LNCAP (cell line): ENCODE data around the gene LCE1A.

Source experiments
- TF ChIP-seq, protein P1 (sequence below): fragments of 450-650 bp; IDR thresholded peaks from 2 replicates; pipeline ENCODE4 v1.5.1; 2017; ENCODE audit warnings: mild to moderate bottlenecking

The LCE1A gene

DNA sequence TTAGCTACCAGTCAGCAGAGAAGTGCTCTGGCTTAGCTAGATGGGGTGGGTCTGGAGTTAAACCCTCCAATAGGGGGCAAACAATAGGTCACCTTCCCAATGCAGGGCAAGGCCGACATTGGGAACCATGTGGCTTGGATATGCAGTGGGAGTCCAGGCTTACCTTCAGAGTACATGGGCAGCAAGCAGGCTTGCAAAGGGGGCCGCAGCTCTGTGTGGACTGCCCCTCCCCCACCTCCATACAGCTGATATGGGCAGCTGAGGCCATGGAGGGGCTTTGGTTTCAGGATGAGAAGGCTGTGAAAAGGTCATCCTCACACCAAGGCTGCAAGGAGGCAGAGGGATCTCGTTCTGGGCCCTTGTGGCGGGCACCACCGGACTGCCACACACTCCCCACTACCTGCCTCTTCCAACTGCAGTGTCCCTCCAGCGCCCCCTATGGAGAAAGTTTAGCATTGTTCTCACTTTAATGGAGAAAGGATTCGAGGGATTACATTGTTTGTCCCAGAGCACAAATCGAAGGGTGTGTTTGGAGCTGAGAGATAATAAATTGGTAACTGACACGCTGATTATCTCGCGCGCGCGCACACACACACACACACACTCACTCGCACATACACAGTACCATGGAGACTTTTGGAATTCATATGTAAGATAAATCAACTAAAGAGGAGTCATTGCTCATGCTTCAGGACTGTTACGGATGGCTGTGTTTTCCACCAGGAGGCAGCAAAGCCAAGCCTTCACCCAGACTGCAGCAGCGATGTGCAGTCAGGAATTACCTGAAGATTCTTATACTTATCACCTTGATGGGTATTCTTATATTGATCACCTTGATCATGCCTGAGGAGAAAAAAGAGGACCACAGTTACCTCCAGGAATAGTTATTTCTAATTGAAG lies 43.8 kb downstream of the LCE1A start:
- TF ChIP-seq, protein P1, sequence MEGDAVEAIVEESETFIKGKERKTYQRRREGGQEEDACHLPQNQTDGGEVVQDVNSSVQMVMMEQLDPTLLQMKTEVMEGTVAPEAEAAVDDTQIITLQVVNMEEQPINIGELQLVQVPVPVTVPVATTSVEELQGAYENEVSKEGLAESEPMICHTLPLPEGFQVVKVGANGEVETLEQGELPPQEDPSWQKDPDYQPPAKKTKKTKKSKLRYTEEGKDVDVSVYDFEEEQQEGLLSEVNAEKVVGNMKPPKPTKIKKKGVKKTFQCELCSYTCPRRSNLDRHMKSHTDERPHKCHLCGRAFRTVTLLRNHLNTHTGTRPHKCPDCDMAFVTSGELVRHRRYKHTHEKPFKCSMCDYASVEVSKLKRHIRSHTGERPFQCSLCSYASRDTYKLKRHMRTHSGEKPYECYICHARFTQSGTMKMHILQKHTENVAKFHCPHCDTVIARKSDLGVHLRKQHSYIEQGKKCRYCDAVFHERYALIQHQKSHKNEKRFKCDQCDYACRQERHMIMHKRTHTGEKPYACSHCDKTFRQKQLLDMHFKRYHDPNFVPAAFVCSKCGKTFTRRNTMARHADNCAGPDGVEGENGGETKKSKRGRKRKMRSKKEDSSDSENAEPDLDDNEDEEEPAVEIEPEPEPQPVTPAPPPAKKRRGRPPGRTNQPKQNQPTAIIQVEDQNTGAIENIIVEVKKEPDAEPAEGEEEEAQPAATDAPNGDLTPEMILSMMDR = peak; percentile 89

DNA sequence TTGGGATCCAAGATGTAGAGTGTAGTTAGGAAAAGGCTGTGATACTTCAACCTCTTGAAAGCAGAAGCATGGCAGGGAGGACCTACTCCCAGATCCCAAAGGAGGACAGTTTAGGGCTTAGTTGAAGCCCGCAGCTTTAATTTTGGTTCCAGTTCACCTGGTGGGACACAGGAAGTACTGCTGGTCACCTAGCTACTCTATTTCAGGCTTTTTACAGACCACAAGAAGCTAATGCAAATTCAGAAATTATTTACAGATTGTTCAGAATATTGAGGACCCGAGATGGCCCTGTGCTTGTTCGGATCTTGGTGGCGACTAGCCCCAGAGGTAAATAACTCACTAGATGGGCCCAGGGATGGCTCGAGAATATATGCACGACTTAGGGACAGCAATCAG lies 44.5 kb downstream of the LCE1A start:
- TF ChIP-seq, protein P1 = no peak

DNA sequence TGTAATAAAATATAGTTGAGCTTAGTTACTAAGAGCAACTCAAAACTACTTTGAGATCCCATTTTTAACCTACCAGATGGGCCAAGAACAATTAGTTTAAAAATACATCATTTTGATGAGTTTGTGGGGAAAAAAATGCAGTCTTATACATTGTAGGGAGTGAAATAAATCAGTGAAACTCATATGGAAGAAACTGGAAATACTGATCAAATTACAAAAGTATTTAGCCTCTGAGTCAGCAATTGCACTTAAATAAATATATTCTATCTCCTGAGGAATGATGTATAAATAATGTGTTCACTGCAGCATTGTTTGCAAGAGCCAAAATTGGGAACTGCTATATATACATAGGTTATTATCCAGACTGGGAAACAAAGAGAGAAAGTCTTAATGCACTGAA lies 46.2 kb downstream of the LCE1A start:
- TF ChIP-seq, protein P1 = no peak

DNA sequence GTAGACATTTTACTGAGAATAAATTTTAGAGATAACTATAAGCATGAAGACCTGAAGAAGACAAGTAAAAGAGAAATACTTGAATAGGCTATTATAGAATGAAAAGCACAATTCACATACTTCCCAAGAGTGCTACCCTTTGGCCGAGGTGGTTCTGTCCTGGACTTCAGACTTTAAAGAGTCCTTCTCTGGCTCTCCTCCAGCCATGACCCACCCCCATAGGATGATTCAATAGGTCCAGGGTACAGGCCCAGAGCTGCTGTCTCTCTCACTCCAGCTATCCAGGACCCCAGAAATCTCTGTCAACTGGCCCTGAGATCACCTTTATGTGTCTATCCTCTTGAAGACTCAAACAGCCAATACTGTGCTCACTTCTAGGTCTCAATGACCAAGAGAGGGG lies 49.6 kb downstream of the LCE1A start:
- TF ChIP-seq, protein P1 = no peak
